ENCODE results near the gene FALEC. TPM values are rescaled to one million over a fixed set of nuclear protein-coding genes. Genes with fewer than 3 reads are reported as not detected.

Gene FALEC
- total RNA-seq, 8 experiments from 2014 or later: 0.57 to 4.1 (median 2.1) TPM

DNA sequence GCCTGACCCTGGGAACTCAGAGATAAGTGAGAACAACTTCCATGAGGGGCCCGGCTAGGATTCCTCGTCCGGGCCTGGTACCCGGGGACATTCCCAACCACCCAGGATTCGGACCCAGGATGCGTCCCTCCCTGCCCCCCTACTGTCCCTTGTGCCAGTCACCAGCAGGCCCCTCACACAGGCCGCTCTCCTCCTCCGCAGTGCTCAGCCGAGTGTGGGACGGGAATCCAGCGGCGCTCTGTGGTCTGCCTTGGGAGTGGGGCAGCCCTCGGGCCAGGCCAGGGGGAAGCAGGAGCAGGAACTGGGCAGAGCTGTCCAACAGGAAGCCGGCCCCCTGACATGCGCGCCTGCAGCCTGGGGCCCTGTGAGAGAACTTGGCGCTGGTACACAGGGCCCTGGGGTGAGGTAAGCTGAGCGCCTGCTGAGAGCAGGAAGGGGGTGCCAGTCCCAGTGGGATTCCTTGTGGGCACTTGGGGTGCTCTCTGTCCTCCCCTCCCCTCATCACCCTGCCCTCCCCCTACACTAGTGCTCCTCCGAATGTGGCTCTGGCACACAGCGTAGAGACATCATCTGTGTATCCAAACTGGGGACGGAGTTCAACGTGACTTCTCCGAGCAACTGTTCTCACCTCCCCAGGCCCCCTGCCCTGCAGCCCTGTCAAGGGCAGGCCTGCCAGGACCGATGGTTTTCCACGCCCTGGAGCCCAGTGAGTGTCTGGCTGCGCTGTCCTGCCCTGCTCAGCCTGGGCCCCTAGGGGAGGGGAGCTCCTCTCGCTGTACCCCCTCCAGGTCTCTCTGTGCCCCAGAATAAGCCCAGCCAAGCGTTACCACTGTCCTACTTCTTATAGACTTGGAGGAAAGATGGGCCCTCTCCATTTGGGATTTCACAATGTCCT lies 43.5 kb downstream of the FALEC start:
- ATAC-seq (replicated peaks in 6 of 8): no peak
- H3K4me3 ChIP-seq: no peak overlapping the region
- H3K4me1 ChIP-seq (replicated peaks in 1 of 2): peaks cover 19 to 23% of the 10 kb centered on the region in 2 donors
- 83 to 100% (median 90%) methylated on average over 2 to 13 of the region's 28 CpGs; no CpG with 5 or more reads in 5 of the 10 experiments for WGBS, 10 experiments
- H3K27ac ChIP-seq: no peak overlapping the region
- in situ Hi-C loops (cut with MboI; ENCODE audit: low pct_unique_long_range_greater_than_20kb in 2 of 9, low sequenced_read_pairs in 9 of 9, unreplicated experiment in 9 of 9): loop anchor here in 1 of 9 experiments (25.0 kb wide), 1 partner anchor 97 kb away; no protein-coding TSS in a partner anchor

DNA sequence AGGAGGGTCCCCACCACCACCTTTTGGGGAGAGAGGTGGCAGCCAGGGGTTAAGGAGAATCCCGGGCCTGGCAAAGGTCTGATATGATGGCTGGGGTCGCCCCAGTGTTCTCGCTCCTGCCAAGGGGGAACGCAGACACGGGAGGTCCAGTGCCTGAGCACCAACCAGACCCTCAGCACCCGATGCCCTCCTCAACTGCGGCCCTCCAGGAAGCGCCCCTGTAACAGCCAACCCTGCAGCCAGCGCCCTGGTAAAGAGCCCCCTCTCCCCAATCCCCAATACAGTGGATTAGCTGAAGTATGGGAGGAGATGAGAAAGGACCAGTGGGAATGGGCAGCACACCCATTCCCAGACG lies 44.1 kb downstream of the FALEC start:
- ATAC-seq (replicated peaks in 6 of 8): no peak
- in situ Hi-C loops (cut with MboI; ENCODE audit: low pct_unique_long_range_greater_than_20kb in 2 of 9, low sequenced_read_pairs in 9 of 9, unreplicated experiment in 9 of 9): loop anchor here in 1 of 9 experiments (25.0 kb wide), 1 partner anchor 97 kb away; no protein-coding TSS in a partner anchor
- Histone ChIP-seq H3K4me3 (no peak overlapping the region), H3K4me1 (replicated peaks in 1 of 2) (peaks cover 19 to 25% of the 10 kb centered on the region in 2 donors), H3K27ac (no peak overlapping the region)
- whole genome bisulfite sequencing, 10 experiments: 51 to 71% methylated on average over 3 to 6 of the region's 10 CpGs; no CpG with 5 or more reads in 8 of the 10 experiments

DNA sequence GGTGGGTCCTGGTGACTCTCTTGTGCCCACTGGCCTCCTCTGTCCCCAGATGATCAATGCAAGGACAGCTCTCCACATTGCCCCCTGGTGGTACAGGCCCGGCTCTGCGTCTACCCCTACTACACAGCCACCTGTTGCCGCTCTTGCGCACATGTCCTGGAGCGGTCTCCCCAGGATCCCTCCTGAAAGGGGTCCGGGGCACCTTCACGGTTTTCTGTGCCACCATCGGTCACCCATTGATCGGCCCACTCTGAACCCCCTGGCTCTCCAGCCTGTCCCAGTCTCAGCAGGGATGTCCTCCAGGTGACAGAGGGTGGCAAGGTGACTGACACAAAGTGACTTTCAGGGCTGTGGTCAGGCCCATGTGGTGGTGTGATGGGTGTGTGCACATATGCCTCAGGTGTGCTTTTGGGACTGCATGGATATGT lies 44.5 kb downstream of the FALEC start:
- Histone ChIP-seq H3K4me3 (no peak overlapping the region), H3K27ac (no peak overlapping the region)

DNA sequence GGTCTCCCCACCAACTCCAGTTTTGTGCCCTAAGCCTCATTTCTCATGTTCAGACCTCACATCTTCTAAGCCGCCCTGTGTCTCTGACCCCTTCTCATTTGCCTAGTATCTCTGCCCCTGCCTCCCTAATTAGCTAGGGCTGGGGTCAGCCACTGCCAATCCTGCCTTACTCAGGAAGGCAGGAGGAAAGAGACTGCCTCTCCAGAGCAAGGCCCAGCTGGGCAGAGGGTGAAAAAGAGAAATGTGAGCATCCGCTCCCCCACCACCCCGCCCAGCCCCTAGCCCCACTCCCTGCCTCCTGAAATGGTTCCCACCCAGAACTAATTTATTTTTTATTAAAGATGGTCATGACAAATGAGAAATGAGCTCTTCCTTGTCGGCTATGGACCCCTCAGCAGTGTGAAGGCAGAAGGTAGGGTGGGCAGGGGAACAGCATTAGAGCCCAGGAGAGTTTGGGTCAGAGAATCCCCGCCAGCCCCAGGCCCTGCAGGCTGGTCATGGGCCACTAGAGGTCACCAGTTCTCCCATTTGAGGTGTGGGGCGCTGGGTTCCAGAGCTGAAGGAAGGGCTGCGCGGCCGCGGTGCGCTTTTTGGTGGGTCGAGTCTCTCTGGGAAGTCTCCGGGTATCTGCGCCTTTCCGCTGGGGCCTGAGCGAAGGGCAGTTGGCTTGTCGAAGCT lies 45.2 kb downstream of the FALEC start:
- peak; percentile 10 to 74 (median 68) for ATAC-seq (replicated peaks in 6 of 8)
- Histone ChIP-seq H3K4me3 (peak overlapping the region; percentile 23 to 42 (median 31)), H3K4me1 (replicated peaks in 1 of 2) (peaks cover 19 to 25% of the 10 kb centered on the region in 2 donors), H3K27ac (peak overlapping the region; percentile 82 to 90)
- 1 to 100% (median 60%) methylated on average over 1 to 14 of the region's 17 CpGs; no CpG with 5 or more reads in 4 of the 10 experiments for WGBS, 10 experiments
- in situ Hi-C loops (cut with MboI; ENCODE audit: low pct_unique_long_range_greater_than_20kb in 2 of 9, low sequenced_read_pairs in 9 of 9, unreplicated experiment in 9 of 9): loop anchor here in 1 of 9 experiments (25.0 kb wide), 1 partner anchor 98 kb away; no protein-coding TSS in a partner anchor

More for the DNA sequence above, 44.5 kb downstream of the FALEC start:
- WGBS, 10 experiments: 9 to 44% (median 39%) methylated on average over 4 to 8 of the region's 9 CpGs; no CpG with 5 or more reads in 7 of the 10 experiments
- in situ Hi-C loops (cut with MboI; ENCODE audit: low pct_unique_long_range_greater_than_20kb in 2 of 9, low sequenced_read_pairs in 9 of 9, unreplicated experiment in 9 of 9): loop anchor here in 1 of 9 experiments (25.0 kb wide), 1 partner anchor 98 kb away; no protein-coding TSS in a partner anchor
- ATAC-seq (replicated peaks in 6 of 8): no peak
- H3K4me1 ChIP-seq (replicated peaks in 1 of 2): peaks cover 19 to 25% of the 10 kb centered on the region in 2 donors

DNA sequence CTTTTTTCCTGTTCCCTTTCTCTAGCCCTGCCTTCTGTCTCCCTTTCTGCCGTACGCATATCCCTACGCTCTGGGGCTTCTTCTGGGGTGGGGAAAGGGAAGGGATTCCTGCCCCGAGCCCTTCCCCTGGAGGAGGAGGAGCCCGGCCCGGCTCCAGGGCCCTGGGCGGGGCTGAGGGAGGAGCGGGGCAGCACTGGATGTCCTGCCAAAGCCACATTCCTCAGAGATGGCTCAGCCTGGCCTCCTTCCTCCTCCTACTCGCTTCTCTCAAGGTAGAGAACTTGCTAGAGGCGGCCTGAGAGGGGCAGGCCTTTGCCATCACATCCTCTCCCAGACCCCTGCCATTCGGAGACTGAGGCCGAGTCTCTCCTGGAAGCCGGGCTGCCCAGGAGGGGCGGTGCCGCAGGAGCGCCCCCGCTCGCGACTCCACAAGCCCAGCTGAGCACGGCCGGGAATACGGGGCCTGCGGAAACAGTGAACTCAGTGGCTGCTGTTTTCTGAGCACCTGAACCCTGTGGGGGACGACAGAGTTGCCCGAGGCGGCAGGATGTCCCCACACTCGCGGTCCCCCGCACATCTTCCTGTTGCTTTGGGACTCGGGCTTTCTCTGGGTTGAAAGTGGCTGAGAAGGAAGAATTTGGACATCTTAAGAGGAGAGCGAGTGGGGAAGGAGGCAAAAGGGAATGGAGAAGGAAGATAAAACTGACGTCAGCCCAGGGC lies 45.9 kb downstream of the FALEC start:
- 0 to 5% (median 2%) methylated on average over 2 to 20 of the region's 32 CpGs; no CpG with 5 or more reads in 3 of the 10 experiments for WGBS, 10 experiments
- in situ Hi-C loops (cut with MboI; ENCODE audit: low pct_unique_long_range_greater_than_20kb in 2 of 9, low sequenced_read_pairs in 9 of 9, unreplicated experiment in 9 of 9): loop anchor here in 1 of 9 experiments (25.0 kb wide), 1 partner anchor 99 kb away; no protein-coding TSS in a partner anchor

DNA sequence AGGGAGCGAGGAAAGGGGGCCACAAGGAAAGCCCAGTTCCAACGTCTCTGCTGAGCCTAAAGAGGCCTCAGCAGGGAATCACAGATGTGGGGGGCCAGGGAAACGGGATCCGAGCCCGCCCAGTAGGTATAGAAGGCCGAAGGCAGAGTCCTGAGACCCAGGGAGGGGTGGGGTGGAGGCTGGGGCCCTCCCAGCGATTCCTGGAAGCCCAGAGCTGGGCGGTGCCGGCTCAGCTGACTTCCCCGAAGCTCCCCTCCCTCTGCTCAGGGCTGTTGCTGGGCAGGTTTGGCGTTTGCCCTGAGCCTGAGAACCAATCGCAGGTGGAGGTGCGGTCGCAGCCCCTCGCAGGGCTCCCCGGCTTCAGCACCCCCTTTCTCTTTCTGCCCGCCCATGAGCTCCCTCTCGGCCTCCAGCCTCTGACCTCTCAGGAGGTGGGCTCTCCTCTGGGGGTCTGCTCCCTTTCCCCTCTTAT lies 46.5 kb downstream of the FALEC start:
- Histone ChIP-seq H3K4me3 (peak overlapping the region; percentile 23 to 42 (median 31)), H3K27ac (peak overlapping the region; percentile 82 to 90), H3K4me1 (replicated peaks in 1 of 2) (peaks cover 19 to 29% of the 10 kb centered on the region in 2 donors)
- peak; percentile 17 to 70 (median 56) for ATAC-seq (replicated peaks in 6 of 8)
- 0 to 10% (median 0%) methylated on average over 2 to 9 of the region's 18 CpGs; no CpG with 5 or more reads in 3 of the 10 experiments for WGBS, 10 experiments
- in situ Hi-C loops (cut with MboI; ENCODE audit: low pct_unique_long_range_greater_than_20kb in 2 of 9, low sequenced_read_pairs in 9 of 9, unreplicated experiment in 9 of 9): loop anchor here in 1 of 9 experiments (25.0 kb wide), 1 partner anchor 100 kb away; no protein-coding TSS in a partner anchor

More for the DNA sequence above, 45.9 kb downstream of the FALEC start:
- peak overlapping the region; percentile 82 to 90 for H3K27ac ChIP-seq
- peak overlapping the region; percentile 23 to 42 (median 31) for H3K4me3 ChIP-seq
- H3K4me1 ChIP-seq (replicated peaks in 1 of 2): peaks cover 19 to 25% of the 10 kb centered on the region in 2 donors
- peak; percentile 47 to 85 (median 82) for ATAC-seq (replicated peaks in 6 of 8)

DNA sequence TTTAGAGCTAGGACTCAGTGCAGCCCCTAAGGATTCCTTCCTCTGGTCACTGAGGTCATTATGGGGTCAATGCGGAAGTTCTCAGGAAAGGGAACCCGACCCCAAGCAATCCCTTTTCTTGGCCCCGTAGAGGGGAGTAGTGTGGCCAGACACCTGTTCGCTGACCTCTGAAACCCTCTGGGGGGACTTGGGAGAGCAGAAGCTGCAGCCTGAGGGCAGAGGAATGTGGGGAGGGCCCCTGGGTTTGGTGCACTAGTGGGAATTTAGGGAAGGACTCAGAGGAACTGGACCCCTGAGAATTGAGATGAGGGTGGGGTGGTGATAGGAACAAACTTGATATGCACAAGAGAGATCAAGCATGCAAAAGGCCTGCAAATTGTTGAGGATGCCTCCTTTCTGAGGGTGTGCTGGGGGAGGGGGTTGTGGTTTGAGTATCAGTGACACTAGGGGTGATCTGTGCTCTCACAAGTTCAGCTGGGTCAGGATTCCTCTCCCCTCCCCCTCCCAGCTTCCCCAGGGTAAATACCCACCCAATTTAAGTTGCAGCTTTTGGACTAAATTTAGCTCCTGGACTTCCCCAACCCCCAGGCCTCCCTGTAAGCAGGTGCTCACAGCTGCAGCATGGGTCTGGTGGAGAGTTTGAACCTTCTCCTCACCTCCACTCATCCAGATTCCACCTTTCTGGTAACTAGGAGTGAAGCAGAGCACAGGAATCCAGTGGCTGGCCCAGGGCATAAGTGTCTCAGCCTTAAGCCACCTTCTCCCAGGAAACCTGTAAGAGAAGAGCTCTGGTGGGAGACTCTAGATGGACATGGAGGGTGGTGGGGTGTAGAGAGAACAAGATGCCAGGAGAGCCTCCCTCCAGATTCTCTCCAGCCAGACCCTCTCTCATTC lies 47.1 kb downstream of the FALEC start:
- WGBS, 10 experiments: 0 to 13% (median 0%) methylated on average over 1 to 4 of the region's 4 CpGs; no CpG with 5 or more reads in 5 of the 10 experiments
- in situ Hi-C loops (cut with MboI; ENCODE audit: low pct_unique_long_range_greater_than_20kb in 2 of 9, low sequenced_read_pairs in 9 of 9, unreplicated experiment in 9 of 9): loop anchor here in 1 of 9 experiments (25.0 kb wide), 1 partner anchor 100 kb away; no protein-coding TSS in a partner anchor
- Histone ChIP-seq H3K27ac (peak overlapping the region; percentile 82 to 90), H3K4me1 (replicated peaks in 1 of 2) (peaks cover 25 to 35% of the 10 kb centered on the region in 2 donors), H3K4me3 (peak overlapping the region; percentile 23 to 42 (median 31))
- peak in 3 of 8 experiments; percentile 0 to 1 (median 0) for ATAC-seq (replicated peaks in 6 of 8)

DNA sequence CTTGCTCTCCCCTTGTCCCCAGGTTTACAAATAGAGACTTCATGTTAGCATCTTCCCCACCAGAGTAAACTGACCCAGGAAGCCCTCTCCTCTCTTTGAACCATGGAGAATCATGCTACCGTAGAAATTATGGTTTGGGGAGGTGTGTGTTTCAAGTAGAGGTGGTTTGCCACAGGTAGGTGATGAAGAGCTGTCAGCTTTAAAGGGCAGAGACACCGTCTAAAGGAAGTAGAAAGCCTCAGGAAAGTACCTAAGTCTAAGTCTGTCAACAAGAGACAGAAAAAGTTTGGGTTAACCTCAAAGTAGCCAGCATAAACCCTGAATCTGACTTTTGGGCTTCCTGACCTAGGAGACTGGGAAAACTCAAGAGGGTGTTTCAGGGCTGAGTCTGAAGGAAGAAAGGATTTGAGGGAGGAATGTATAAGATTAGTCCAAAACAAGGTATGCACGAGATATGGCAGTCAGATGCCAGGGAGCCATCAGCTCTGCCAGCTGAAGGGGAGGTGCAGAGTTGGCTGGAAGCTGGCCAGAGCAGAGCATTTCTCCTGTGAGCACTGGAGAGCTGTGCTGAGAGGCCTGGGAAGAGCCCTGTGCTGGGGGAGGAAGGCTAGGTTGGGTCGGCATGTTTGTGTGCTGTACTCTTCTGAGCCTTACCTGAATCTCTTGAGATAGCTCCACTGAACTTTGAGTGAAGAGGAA lies 47.9 kb downstream of the FALEC start:
- in situ Hi-C loops (cut with MboI; ENCODE audit: low pct_unique_long_range_greater_than_20kb in 2 of 9, low sequenced_read_pairs in 9 of 9, unreplicated experiment in 9 of 9): loop anchor here in 1 of 9 experiments (25.0 kb wide), 1 partner anchor 101 kb away; no protein-coding TSS in a partner anchor
- H3K27ac ChIP-seq: peak overlapping the region in 1 of 2 donors; percentile 90
- no peak overlapping the region for H3K4me3 ChIP-seq
- peaks cover 33 to 43% of the 10 kb centered on the region in 2 donors for H3K4me1 ChIP-seq (replicated peaks in 1 of 2)
- no peak for ATAC-seq (replicated peaks in 6 of 8)
- WGBS, 10 experiments: 0 to 100% (median 79%) methylated on average over 1 to 3 of the region's 4 CpGs; no CpG with 5 or more reads in 1 of the 10 experiments

DNA sequence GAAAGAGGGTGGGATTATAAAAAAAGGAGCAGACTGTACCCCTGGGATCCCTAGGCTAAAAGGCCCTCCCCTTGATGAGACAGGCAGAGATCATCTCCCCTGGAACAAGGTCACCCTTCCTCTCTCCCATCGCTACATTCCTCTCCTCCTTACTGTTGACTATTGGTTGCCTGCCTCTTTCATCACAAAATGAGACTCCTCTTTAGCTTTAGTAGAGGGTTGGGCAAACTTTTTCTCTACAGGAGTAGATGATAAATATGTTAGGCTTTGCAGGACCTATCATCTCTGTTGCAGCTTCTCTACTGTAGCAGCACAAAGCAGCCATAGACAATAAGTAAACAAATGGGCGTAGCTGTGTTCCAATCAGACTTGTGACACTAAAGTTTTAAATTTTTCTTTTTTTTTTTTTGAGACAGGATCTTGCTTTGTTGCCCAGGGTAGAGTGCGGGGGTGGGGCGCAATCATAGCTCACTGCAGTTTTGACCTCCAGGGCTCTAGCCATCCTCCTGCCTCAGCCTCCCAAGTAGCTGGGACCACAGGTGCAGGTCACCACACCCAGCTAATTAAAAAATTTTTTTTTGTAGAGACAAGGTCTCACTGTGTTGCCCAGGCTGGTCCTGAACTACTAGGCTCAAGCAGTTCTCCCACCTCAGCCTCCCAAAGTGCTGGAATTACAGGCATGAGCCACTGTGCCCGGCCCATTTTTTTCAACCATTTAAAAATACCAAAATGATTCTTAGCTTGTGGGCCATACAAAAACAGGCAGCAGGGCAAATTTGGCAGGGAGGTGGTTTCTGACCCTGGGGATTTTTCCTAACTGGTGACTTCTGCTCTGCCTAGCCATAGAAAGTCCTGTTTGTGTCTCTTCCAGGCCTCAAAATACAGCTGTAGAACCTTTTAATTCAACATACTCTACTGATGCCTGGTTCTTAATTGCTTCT lies 48.8 kb downstream of the FALEC start:
- Histone ChIP-seq H3K4me3 (no peak overlapping the region), H3K4me1 (replicated peaks in 1 of 2) (peaks cover 42 to 51% of the 10 kb centered on the region in 2 donors), H3K27ac (no peak overlapping the region)
- no peak for ATAC-seq (replicated peaks in 6 of 8)
- in situ Hi-C loops (cut with MboI; ENCODE audit: low pct_unique_long_range_greater_than_20kb in 2 of 9, low sequenced_read_pairs in 9 of 9, unreplicated experiment in 9 of 9): loop anchor here in 1 of 9 experiments (25.0 kb wide), 1 partner anchor 102 kb away; no protein-coding TSS in a partner anchor
- WGBS, 10 experiments: 61 to 100% (median 97%) methylated on average over 1 to 4 of the region's 5 CpGs; no CpG with 5 or more reads in 1 of the 10 experiments
